ENCODE measurements around the gene CALN1.
"Not testable (repeated sequence)": the region's sequence is repeated elsewhere in the genome, so short reads cannot be mapped to it uniquely, and the experiment has no call there.

The CALN1 gene

DNA sequence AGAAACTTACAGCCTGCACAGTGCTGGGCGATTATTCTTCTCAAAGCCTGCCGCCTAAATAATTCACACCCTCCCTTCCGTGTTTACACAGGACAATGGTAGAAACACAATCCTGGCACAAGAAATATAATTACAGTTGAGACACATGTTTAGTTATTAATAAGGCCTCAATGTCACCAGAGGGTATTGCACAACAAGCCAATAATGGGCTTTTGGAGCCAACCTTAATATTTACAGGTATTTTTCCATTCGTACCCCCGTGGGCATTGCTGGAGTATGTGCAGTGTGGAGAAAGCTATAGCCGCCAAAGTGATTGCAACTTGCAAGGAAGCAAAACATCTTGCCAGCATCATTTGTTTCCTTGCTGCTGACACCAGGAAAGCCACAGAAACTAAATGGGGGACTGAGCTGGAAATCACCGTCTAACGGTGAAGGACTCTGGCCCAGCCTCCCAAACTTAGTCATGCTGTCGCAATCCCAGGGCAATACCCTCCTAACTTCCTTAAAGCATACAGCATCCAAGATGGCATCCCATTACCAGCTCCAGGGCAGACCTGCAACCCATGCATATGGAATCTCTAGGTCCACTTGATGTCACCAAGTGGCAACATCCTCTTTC lies 8.6 kb downstream of the CALN1 start:
- no peak for DNase-seq (ENCODE audit: low spot score in 2 of 2)

GRCh38 chr7:72394016-72394415 lies 18.1 kb downstream of the CALN1 start:
- no peaks in the 10 kb centered on the region for H3K9me3 ChIP-seq
- H3K27me3 ChIP-seq (ENCODE audit: low read depth): no peaks in the 10 kb centered on the region
- H3K4me1 ChIP-seq: no peaks in the 10 kb centered on the region
- H3K4me3 ChIP-seq: no peak overlapping the region
- H3K36me3 ChIP-seq (replicated peaks): no peaks in the 10 kb centered on the region
- no peak for DNase-seq (ENCODE audit: low spot score in 2 of 2)
- in situ Hi-C loops (cut with MboI; ENCODE audit: low sequenced_read_pairs): no loop called here

More for the DNA sequence above, 8.6 kb downstream of the CALN1 start:
- Histone ChIP-seq H3K4me3 (no peak overlapping the region), H3K27me3 (ENCODE audit: low read depth) (no peaks in the 10 kb centered on the region), H3K4me1 (no peaks in the 10 kb centered on the region), H3K36me3 (replicated peaks) (no peaks in the 10 kb centered on the region), H3K9me3 (no peaks in the 10 kb centered on the region)
- in situ Hi-C loops (cut with MboI; ENCODE audit: low sequenced_read_pairs): no loop called here

DNA sequence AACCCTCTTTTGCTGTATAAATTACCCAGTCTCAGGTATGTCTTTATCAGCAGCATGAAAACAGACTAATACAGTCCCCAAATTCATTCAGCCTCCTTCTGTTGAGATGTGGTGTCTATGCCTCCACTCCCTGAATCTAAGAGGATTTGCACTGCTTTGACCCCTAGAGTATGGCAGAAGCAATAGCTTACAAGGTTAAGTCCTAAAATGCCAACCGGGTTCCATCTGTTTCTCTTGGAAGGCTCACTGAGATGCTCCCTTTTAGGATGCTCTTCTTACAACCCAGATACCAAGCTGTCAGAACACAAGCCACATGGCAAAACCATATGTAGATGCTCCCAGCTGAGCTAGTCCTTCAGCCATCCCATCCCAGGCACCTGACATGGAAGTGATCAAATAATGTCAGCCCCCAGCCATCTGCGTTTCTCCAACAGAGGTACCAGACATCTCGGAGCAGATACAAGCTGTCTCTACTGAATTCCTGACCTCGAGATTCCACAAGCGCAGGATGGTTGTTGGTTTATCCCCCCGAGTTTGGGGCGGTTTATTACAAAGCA lies 20.2 kb downstream of the CALN1 start:
- DNase-seq (ENCODE audit: low spot score in 2 of 2): no peak
- H3K36me3 ChIP-seq (replicated peaks): no peaks in the 10 kb centered on the region
- H3K4me1 ChIP-seq: no peaks in the 10 kb centered on the region
- H3K27me3 ChIP-seq (ENCODE audit: low read depth): no peaks in the 10 kb centered on the region
- H3K9me3 ChIP-seq: no peaks in the 10 kb centered on the region
- H3K4me3 ChIP-seq: no peak overlapping the region
- in situ Hi-C loops (cut with MboI; ENCODE audit: low sequenced_read_pairs): no loop called here

GRCh38 chr7:72386118-72386517 lies 26.0 kb downstream of the CALN1 start:
- no peaks in the 10 kb centered on the region for H3K4me1 ChIP-seq
- no peak overlapping the region for H3K4me3 ChIP-seq
- H3K27me3 ChIP-seq (ENCODE audit: low read depth): no peaks in the 10 kb centered on the region
- no peaks in the 10 kb centered on the region for H3K36me3 ChIP-seq (replicated peaks)
- DNase-seq (ENCODE audit: low spot score in 2 of 2): no peak
- H3K9me3 ChIP-seq: no peaks in the 10 kb centered on the region
- in situ Hi-C loops (cut with MboI; ENCODE audit: low sequenced_read_pairs): no loop called here

GRCh38 chr7:72362246-72362645 lies 49.9 kb downstream of the CALN1 start:
- in situ Hi-C loops (cut with MboI; ENCODE audit: low sequenced_read_pairs): no loop called here
- H3K36me3 ChIP-seq (replicated peaks): no peaks in the 10 kb centered on the region
- DNase-seq (ENCODE audit: low spot score in 2 of 2): no peak
- H3K27me3 ChIP-seq (ENCODE audit: low read depth): no peaks in the 10 kb centered on the region
- H3K4me3 ChIP-seq: no peak overlapping the region
- no peaks in the 10 kb centered on the region for H3K9me3 ChIP-seq
- H3K4me1 ChIP-seq: no peaks in the 10 kb centered on the region; the same call in 1 of the 2 replicates

GRCh38 chr7:72345208-72345727 lies 66.9 kb downstream of the CALN1 start:
- no peak for DNase-seq (ENCODE audit: low spot score in 2 of 2)
- no peaks in the 10 kb centered on the region for H3K4me1 ChIP-seq
- H3K36me3 ChIP-seq (replicated peaks): no peaks in the 10 kb centered on the region
- in situ Hi-C loops (cut with MboI; ENCODE audit: low sequenced_read_pairs): no loop called here
- H3K27me3 ChIP-seq (ENCODE audit: low read depth): no peaks in the 10 kb centered on the region
- no peak overlapping the region for H3K4me3 ChIP-seq
- H3K9me3 ChIP-seq: no peaks in the 10 kb centered on the region

GRCh38 chr7:72343991-72344390 lies 68.1 kb downstream of the CALN1 start:
- Histone ChIP-seq H3K9me3 (no peaks in the 10 kb centered on the region), H3K4me1 (no peaks in the 10 kb centered on the region), H3K4me3 (no peak overlapping the region), H3K27me3 (ENCODE audit: low read depth) (no peaks in the 10 kb centered on the region), H3K36me3 (replicated peaks) (no peaks in the 10 kb centered on the region)
- no peak for DNase-seq (ENCODE audit: low spot score in 2 of 2)
- in situ Hi-C loops (cut with MboI; ENCODE audit: low sequenced_read_pairs): no loop called here

- in situ Hi-C loops (cut with MboI; ENCODE audit: low sequenced_read_pairs); H3K36me3 ChIP-seq (replicated peaks); H3K4me3 ChIP-seq; H3K9me3 ChIP-seq; DNase-seq (ENCODE audit: low spot score in 2 of 2); H3K27me3 ChIP-seq (ENCODE audit: low read depth); H3K4me1 ChIP-seq: not testable (repeated sequence)
Observed at GRCh38 chr7:72343354-72343753, 68.8 kb downstream of the CALN1 start.

DNA sequence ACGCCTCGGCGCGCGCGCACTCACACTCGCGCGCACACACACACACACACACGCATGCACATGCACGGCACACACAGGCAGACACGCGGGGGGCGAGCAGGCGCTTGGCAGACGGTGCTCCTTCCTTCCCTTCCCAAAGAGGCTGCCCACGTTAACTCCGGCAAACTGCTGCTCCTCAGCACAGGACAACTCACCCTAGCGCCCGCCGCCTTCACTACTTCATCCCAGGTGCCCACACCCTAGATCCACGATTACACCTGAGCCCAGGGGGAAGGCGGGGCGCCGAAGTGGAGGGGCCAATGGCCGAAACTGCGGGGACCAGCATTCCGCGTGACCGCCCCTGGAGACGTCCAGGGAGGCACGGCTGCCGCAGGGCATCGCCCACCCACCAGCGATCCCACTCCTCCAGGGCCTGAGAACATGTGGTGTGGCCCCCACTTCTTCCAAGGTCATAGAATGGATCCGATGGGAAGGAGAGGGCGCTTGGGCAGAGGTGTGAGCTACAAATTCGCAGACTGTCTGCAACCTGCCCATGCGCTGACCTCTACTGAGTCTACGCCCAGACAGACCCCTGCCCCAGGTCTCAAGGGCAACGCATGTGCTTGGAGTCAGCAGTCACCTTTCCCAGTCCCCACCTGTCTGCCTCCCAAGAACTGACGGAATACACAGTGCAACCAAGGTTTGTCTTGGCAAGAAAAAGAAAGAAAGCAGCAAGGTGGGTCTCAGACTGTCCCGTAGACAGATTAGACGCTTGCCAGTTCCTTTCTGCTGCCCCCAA lies 74.6 kb downstream of the CALN1 start:
- no peak overlapping the region for H3K4me3 ChIP-seq
- H3K36me3 ChIP-seq (replicated peaks): no peaks in the 10 kb centered on the region
- DNase-seq (ENCODE audit: low spot score in 2 of 2): no peak
- H3K27me3 ChIP-seq (ENCODE audit: low read depth): no peaks in the 10 kb centered on the region
- no peaks in the 10 kb centered on the region for H3K9me3 ChIP-seq
- in situ Hi-C loops (cut with MboI; ENCODE audit: low sequenced_read_pairs): no loop called here
- no peaks in the 10 kb centered on the region for H3K4me1 ChIP-seq

GRCh38 chr7:72336632-72337389 lies 75.3 kb downstream of the CALN1 start:
- Histone ChIP-seq H3K4me3 (no peak overlapping the region), H3K27me3 (ENCODE audit: low read depth) (no peaks in the 10 kb centered on the region), H3K9me3 (no peaks in the 10 kb centered on the region), H3K36me3 (replicated peaks) (no peaks in the 10 kb centered on the region), H3K4me1 (no peaks in the 10 kb centered on the region)
- no peak for DNase-seq (ENCODE audit: low spot score in 2 of 2)
- in situ Hi-C loops (cut with MboI; ENCODE audit: low sequenced_read_pairs): no loop called here

DNA sequence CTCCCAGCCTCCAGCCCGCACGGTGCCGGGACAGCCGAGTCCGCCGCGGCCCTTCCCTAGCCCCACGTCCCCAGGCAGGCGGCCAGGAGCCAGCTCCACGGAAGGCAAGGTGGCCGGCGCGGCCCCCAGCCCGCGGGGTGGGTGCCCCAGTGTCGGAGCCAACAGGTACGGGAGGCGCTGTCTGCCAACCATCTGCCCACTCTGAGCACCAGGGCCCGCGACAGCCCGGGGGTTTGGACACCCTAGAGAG lies 75.8 kb downstream of the CALN1 start:
- Histone ChIP-seq H3K36me3 (replicated peaks) (no peaks in the 10 kb centered on the region), H3K27me3 (ENCODE audit: low read depth) (no peaks in the 10 kb centered on the region), H3K9me3 (no peaks in the 10 kb centered on the region), H3K4me3 (no peak overlapping the region), H3K4me1 (no peaks in the 10 kb centered on the region)
- DNase-seq (ENCODE audit: low spot score in 2 of 2): no peak
- in situ Hi-C loops (cut with MboI; ENCODE audit: low sequenced_read_pairs): no loop called here

DNA sequence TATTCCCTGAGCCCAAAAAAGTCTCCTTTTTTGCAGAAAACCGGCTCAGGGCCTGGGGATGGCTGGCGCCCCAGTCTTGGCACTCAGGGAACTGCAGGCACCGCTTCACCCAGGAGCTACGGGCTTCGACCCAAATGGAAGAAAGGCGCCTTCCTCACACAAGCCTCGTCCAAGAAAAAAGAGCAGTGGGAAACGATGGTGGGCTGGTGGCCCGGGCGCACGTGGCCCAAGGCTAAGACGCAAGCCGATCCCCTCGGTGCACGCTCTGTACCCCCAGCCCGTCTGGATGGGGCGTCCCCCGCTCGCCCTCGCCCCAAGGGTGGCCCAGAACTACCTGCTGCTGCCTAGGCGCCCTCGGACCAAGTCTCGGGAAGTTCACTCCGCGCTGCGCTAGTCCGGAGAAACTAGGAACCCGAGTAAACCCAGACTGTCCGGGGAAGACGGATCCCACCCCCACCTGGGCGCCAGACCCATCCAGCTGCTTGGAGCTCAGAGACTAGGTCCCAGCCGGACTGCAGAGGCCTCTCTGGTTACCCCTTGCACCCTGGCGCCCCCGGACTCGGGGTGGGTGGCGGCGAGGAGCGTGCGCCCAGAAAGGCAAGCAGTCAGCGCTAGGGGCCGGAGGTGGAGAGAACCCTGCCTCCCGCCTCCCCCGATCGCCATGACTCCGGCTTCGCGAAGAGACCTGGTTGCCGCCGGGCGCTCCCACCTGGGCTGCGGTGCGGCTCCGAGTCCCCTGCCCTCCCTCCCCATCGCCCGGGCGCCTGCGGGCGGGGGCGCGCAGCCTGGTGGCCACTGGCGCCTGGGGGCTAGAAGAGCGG lies 76.4 kb downstream of the CALN1 start:
- no peak for DNase-seq (ENCODE audit: low spot score in 2 of 2)
- no peaks in the 10 kb centered on the region for H3K9me3 ChIP-seq
- no peaks in the 10 kb centered on the region for H3K36me3 ChIP-seq (replicated peaks)
- no peak overlapping the region for H3K4me3 ChIP-seq
- in situ Hi-C loops (cut with MboI; ENCODE audit: low sequenced_read_pairs): no loop called here
- no peaks in the 10 kb centered on the region for H3K4me1 ChIP-seq
- no peaks in the 10 kb centered on the region for H3K27me3 ChIP-seq (ENCODE audit: low read depth)

DNA sequence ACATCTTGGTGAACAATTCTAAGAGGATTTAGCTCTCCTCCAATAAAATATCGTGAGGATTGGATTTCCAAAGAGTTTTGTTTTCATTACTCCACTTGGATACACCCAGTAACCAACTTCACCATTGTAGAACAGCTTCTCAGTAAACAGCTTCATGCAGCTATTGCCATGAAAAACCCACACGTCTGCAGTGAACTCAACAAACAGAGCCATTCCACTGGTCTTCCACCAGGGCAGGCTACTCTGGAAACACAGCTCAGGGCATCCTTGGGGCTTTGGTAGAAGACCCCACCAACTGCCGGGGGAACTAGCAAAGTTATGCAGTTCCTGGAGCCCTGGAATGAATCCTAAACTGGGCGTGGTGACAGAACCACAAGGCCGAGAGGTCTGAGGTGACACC lies 77.4 kb downstream of the CALN1 start:
- no peaks in the 10 kb centered on the region for H3K9me3 ChIP-seq
- in situ Hi-C loops (cut with MboI; ENCODE audit: low sequenced_read_pairs): no loop called here
- no peaks in the 10 kb centered on the region for H3K27me3 ChIP-seq (ENCODE audit: low read depth)

More for the DNA sequence above, 77.4 kb downstream of the CALN1 start:
- no peak for DNase-seq (ENCODE audit: low spot score in 2 of 2)
- Histone ChIP-seq H3K36me3 (replicated peaks) (no peaks in the 10 kb centered on the region), H3K4me1 (no peaks in the 10 kb centered on the region), H3K4me3 (no peak overlapping the region)

Measured in HAP-1 (cell line).